Activated T-cell treated with anti-CD3 and anti-CD28 coated beads, Interleukin-2, amount 50 U/mL, for 4 hours (primary cell): ENCODE measurements around the gene TMEM19. TPM values are rescaled to one million over a fixed set of nuclear protein-coding genes. Genes with fewer than 3 reads are reported as not detected.

Experiments
- ATAC-seq, 2 donors: fragments of 200-7000 bp; cut with Tn5 transposase; one replicate each; pipeline ENCODE4 v1.10.0; 2021
- DNase-seq: peaks from one replicate; pipeline ENCODE4 v3.0.0-alpha.2; 2020
- H3K27me3 Mint-ChIP-seq: one replicate; pipeline ENCODE4 v1.8.0; 2021; ENCODE audit warnings: low read depth, mixed read lengths
- H3K36me3 Mint-ChIP-seq: one replicate; pipeline ENCODE4 v1.8.0; 2022; ENCODE audit warnings: mixed read lengths; ENCODE audit not compliant: insufficient read depth
- H3K4me1 Mint-ChIP-seq: one replicate; pipeline ENCODE4 v1.8.0; 2021; ENCODE audit warnings: low read depth, mixed read lengths
- H3K4me3 Mint-ChIP-seq: one replicate; pipeline ENCODE4 v1.8.0; 2021; ENCODE audit warnings: mild to moderate bottlenecking, moderate library complexity, mixed read lengths
- H3K9me3 Mint-ChIP-seq: one replicate; pipeline ENCODE4 v1.8.0; 2021; ENCODE audit warnings: mixed read lengths
- total RNA-seq, 3 donors: library from RNA; stranded (reverse); gene quantifications; one replicate each; pipeline ENCODE4 v1.2.1, GENCODE V29; 2021

TMEM19 gene
- total RNA-seq, 3 donors from 2014 or later, result 10.4 to 17.8 (median 14.8) TPM

DNA sequence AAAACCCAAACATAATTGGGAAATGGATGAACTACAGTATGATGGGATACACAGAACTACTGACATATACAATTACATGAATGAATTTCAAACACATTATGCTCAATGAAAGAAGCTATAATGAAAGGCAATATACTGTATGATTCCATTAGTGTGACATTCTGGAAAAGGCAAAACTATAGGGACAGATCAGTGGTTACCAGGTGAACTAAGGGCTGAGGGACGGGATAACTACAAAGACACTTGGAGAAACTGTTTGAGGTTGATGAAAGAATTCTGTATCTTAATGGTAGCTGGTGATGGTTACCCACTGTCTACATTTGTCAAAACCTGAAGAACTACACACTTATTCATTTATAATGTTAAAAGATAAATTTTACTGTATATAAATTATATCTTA is 30.0 kb upstream of the TMEM19 start:
- no peaks in the 10 kb centered on the region for H3K27me3 Mint-ChIP-seq
- ATAC-seq (no peak), DNase-seq (no peak)
- peaks cover 40% of the 10 kb centered on the region for H3K36me3 Mint-ChIP-seq
- H3K9me3 Mint-ChIP-seq, result no peaks in the 10 kb centered on the region
- H3K4me1 Mint-ChIP-seq, result peaks cover 45% of the 10 kb centered on the region
- H3K4me3 Mint-ChIP-seq, result peak overlapping the region; percentile 69

DNA sequence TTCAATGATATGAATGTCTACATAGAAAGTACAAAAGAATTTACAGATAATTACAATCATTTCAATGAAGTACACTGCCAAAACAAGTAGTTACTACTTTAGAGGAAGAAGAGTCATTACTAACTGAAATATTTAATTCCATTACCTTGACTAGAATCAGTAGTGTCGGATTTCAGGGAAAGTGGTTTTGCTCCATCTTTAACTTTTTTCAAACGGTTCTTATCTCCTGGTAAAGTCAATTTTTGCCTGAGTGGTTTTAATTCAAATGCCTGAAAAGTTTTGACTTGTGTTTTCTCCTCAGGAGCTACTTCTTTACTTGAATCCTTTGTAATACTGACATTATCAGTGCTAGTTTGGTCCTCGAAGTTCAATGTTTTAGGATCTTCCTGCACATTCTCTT is 29.1 kb upstream of the TMEM19 start:
- DNase-seq, result no peak
- Mint-ChIP-seq H3K9me3 (no peaks in the 10 kb centered on the region), H3K27me3 (no peaks in the 10 kb centered on the region), H3K4me3 (no peak overlapping the region), H3K36me3 (peaks cover 41% of the 10 kb centered on the region), H3K4me1 (peaks cover 48% of the 10 kb centered on the region)
- no peak for ATAC-seq

DNA sequence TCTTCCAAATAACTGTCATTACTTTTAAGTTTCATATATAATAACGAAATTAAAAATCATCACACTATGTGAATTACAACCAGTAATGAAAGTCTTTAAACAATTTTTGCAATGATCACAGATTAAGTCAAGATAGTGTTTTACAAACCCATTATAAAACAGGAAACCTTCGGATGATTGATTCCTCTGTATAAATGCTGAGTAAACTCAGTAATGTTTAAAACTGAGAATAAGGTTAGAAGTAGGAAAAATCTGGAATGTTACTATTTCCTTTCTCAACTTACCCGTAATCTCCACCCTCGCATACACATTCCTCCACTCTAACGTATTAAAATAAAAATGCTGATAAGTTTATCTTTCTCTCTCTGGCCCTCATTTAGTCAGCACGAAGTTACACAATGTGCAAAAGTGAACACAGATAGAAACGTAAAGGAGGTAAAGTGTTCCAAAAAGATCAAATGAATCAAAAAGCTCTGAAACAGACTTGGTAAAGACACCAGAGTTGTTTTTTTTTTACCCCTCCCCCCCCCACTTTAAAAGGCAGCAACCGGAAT is 23.8 kb upstream of the TMEM19 start:
- H3K36me3 Mint-ChIP-seq, result peaks cover 32% of the 10 kb centered on the region
- DNase-seq (no peak), ATAC-seq (no peak)
- H3K4me3 Mint-ChIP-seq, result peak overlapping the region; percentile 99
- no peaks in the 10 kb centered on the region for H3K27me3 Mint-ChIP-seq
- peaks cover 45% of the 10 kb centered on the region for H3K4me1 Mint-ChIP-seq
- H3K9me3 Mint-ChIP-seq, result no peaks in the 10 kb centered on the region

DNA sequence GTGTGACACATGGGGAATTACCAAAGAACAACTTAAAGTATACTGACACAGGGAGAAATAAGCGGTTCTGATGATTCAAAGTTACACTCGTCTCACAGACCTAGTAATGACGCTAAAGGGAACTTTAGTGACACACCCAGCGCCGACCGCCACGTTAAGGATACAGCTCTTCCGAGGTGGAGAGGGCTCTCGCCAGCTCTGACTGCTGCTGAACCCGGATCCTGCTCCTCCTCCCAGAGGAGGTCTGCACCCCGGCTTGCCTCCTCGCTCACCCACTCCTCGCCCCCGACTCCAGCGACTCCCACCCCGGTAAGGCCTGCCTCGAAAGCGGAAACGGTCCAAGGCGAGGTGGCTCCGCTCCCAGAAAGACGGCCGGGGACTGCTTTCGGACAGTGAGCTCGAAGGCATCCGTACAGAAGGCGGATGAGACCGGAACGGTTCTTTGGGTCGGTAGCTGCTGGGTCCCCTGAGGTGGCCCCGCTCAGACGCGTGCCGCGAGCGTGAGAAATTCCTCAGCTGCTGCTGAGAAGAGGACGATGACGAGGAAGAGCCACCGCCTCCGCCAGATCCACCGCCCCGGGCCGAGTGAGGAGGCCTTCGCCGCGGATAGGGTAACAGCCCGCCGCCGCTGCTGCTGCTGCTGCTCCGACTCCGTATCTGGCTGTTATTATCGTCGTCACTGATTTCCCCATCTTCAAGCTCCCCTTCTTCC is 22.9 kb upstream of the TMEM19 start:
- Mint-ChIP-seq H3K27me3 (no peaks in the 10 kb centered on the region), H3K9me3 (no peaks in the 10 kb centered on the region), H3K4me3 (peak overlapping the region; percentile 99), H3K36me3 (peaks cover 31% of the 10 kb centered on the region), H3K4me1 (peaks cover 44% of the 10 kb centered on the region)
- ATAC-seq (peak; percentile 72), DNase-seq (peak; percentile 73)

DNA sequence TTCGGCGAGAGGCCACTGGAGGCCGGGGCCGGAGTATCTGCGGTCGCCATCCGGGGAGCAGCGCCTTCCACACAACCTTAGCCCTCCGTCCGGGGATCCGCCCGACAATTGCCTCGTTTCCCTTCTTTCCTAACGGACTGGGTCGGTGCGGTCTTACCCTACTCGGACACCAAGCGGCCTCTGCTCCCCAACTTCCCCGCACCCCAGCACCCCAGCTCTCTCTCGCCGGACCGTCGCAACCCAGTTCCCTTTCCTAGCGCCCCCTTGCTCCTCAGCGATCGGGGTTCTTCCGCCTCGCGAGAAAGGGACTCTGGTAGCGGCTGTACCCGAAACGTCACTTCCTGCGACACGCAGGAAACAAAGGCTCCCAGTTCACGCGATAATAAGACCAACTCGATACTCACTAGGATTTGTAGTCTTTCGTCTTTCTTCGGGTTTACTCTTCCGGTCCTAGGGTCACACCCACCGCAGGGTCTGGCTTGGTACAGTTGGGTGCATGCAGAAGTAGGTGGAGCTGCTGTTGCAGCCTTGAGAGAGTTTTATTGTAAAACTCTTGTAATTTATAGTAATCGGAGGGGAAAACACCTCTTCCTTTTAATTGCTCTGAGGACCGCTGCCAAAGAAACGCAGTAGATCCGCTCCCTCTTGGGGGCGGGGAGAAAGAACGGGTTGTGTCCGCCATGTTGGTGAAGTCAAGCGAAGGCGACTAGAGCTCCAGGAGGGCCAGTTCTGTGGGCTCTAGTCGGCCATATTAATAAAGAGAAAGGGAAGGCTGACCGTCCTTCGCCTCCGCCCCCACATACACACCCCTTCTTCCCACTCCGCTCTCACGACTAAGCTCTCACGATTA is 22.1 kb upstream of the TMEM19 start, which contains the start of the genes THAP2 and ZFC3H1:
Gene THAP2, plus strand, starts transcription at position 741 of the 850 bp plus-strand sequence. CDS start 209 bp downstream, outside the sequence.
Gene ZFC3H1, minus strand, starts transcription at position 288 of the 850 bp plus-strand sequence. Its CDS starts 238 bp downstream, at position 50.
- ATAC-seq (peak; percentile 83 to 86), DNase-seq (peak; percentile 82)
- peaks cover 26% of the 10 kb centered on the region for H3K36me3 Mint-ChIP-seq
- H3K4me1 Mint-ChIP-seq, result peaks cover 39% of the 10 kb centered on the region
- H3K27me3 Mint-ChIP-seq, result no peaks in the 10 kb centered on the region
- H3K9me3 Mint-ChIP-seq, result no peaks in the 10 kb centered on the region
- peak within 1 kb of the TSS; percentile 99 for H3K4me3 Mint-ChIP-seq

DNA sequence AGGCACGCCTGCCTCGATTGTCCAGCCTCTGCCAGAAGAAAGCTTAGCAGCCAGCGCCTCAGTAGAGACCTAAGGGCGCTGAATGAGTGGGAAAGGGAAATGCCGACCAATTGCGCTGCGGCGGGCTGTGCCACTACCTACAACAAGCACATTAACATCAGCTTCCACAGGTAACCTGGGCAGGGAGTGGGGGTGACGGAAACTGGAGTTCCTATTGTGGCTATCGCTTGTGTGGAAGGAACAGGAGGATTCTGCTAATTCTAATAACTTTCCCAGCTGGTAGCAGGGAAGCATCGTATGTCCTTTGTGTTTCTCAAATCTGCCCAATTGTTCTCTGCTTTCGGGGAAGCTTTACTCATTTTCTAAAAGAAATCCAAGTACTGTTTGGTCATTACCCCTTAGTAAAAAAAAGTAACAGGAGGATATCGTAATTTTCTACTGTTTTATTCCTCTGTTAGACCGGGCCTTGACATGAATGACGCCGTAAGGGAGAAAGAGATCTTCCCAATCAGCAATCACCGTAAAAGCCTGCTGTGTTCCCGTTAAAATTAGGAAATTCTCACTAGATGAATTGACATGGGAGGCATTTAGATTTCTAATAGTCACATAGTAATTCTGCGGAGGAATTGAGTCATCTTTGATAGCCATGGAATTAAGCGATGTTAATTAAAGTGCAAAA is 21.3 kb upstream of the TMEM19 start:
- Mint-ChIP-seq H3K9me3 (no peaks in the 10 kb centered on the region), H3K36me3 (peaks cover 19% of the 10 kb centered on the region), H3K27me3 (no peaks in the 10 kb centered on the region), H3K4me3 (peak overlapping the region; percentile 99), H3K4me1 (peaks cover 31% of the 10 kb centered on the region)
- no peak for DNase-seq
- ATAC-seq, result peak; percentile 6 to 16

GRCh38 chr12:71665090-71665463 is 20.8 kb upstream of the TMEM19 start:
- peaks cover 29% of the 10 kb centered on the region for H3K4me1 Mint-ChIP-seq
- no peaks in the 10 kb centered on the region for H3K9me3 Mint-ChIP-seq
- H3K4me3 Mint-ChIP-seq, result peak overlapping the region; percentile 99
- ATAC-seq (no peak), DNase-seq (no peak)
- no peaks in the 10 kb centered on the region for H3K27me3 Mint-ChIP-seq
- peaks cover 18% of the 10 kb centered on the region for H3K36me3 Mint-ChIP-seq

GRCh38 chr12:71666259-71666658 is 19.6 kb upstream of the TMEM19 start:
- no peaks in the 10 kb centered on the region for H3K9me3 Mint-ChIP-seq
- H3K36me3 Mint-ChIP-seq, result peaks cover 18% of the 10 kb centered on the region
- H3K27me3 Mint-ChIP-seq, result no peaks in the 10 kb centered on the region
- H3K4me1 Mint-ChIP-seq, result peaks cover 25% of the 10 kb centered on the region
- H3K4me3 Mint-ChIP-seq, result peak overlapping the region; percentile 99
- DNase-seq (no peak), ATAC-seq (no peak)

GRCh38 chr12:71671311-71671710 is 14.6 kb upstream of the TMEM19 start:
- no peaks in the 10 kb centered on the region for H3K27me3 Mint-ChIP-seq
- peaks cover 7% of the 10 kb centered on the region for H3K4me1 Mint-ChIP-seq
- no peaks in the 10 kb centered on the region for H3K9me3 Mint-ChIP-seq
- ATAC-seq (no peak), DNase-seq (no peak)
- peaks cover 6% of the 10 kb centered on the region for H3K36me3 Mint-ChIP-seq
- H3K4me3 Mint-ChIP-seq, result no peak overlapping the region

DNA sequence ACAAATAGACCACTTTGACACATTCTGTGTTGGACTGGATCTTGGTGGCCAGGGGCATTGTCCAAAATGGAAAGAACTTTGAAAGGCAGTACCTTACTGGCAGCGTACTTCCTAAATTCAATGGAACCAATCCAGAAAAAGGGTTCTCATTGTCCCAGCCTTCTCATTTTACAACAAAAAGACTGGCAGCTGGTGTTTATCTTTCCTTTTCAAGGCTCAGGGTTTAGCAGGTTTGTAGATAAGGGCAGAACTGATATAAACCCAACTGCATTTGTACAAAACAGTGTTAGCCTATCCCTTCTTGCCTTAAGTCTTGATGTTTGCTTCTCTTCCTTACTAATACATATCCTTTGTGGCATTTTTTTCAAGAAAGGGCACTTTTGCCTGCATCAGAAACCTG is 14.1 kb upstream of the TMEM19 start:
- H3K27me3 Mint-ChIP-seq, result no peaks in the 10 kb centered on the region
- DNase-seq (no peak), ATAC-seq (no peak)
- H3K36me3 Mint-ChIP-seq, result peaks cover 6% of the 10 kb centered on the region
- H3K4me3 Mint-ChIP-seq, result no peak overlapping the region
- no peaks in the 10 kb centered on the region for H3K9me3 Mint-ChIP-seq
- H3K4me1 Mint-ChIP-seq, result peaks cover 7% of the 10 kb centered on the region

DNA sequence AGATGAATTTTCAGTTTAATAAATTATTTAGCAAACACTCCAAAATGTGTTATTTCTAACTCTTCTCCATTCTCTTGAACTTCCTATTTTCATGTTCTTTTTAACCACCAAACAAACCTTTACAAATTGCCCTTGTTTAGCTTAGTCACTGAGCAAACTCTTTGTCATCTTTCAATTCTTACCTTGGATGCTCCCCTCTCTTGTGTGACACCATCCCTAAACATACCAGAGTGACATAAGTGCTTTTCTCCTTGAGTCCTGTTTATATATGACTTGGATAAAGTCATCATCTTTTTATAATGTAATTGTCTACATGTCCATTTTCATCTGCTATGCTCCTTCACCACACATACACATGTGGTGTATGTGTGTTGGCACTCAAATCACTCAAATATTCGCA is 3.4 kb upstream of the TMEM19 start:
- Mint-ChIP-seq H3K4me3 (no peak overlapping the region), H3K27me3 (no peaks in the 10 kb centered on the region), H3K4me1 (peaks cover 5% of the 10 kb centered on the region), H3K36me3 (no peaks in the 10 kb centered on the region), H3K9me3 (no peaks in the 10 kb centered on the region)
- no peak for ATAC-seq
- no peak for DNase-seq

GRCh38 chr12:71683633-71684032 is 2.2 kb upstream of the TMEM19 start:
- no peak for ATAC-seq
- Mint-ChIP-seq H3K27me3 (no peaks in the 10 kb centered on the region), H3K9me3 (no peaks in the 10 kb centered on the region), H3K4me1 (peaks cover 16% of the 10 kb centered on the region), H3K36me3 (no peaks in the 10 kb centered on the region), H3K4me3 (no peak overlapping the region)
- no peak for DNase-seq

DNA sequence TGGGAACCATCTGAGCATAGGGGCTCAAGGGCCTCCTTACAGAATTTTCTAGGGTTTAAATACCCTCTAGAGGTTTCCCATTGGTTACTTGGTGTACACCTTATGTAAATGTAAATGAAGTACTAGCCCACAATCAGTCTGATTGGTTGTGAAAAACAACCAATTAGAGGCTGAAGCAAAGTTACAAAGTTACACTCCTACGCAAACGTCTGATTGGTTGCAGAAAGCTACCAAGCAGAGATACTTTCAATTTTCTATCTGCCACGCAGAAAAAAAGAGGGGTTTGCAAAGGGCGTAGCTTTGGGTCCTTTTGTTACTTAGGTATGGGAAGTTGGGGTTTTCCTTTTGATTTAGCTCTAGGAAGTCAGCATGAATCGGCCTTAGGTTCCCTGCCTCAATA is 1.8 kb upstream of the TMEM19 start:
- no peaks in the 10 kb centered on the region for H3K36me3 Mint-ChIP-seq
- peaks cover 16% of the 10 kb centered on the region for H3K4me1 Mint-ChIP-seq
- H3K27me3 Mint-ChIP-seq, result no peaks in the 10 kb centered on the region
- DNase-seq (no peak), ATAC-seq (no peak)
- H3K4me3 Mint-ChIP-seq, result peak overlapping the region; percentile 38
- no peaks in the 10 kb centered on the region for H3K9me3 Mint-ChIP-seq

DNA sequence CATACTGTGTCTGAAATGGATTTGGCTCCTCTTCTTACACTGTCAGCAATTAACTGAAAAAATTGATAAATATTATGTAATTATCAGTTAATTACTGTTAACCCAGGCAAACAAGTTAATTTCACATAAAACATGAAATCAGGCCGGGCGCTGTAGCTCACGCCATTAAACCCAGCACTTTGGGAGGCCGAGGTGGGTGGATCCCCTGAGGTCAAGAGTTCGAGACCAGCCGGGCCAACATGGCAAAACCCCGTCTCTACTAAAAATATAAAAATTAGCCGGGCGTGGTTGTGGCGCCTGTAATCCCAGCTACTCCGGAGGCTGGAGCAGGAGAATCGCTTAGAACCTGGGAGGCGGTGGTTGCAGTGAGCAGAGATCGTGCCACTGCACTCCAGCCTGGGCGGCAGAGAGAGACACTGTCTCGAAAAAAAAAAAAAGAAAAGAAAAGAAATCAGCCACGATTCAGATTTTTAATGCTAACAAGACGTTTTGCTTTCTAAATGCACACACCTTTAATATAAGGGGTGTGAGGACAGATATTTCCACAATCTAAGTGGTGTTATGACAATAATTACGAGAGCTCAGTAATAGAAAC is 473 bp upstream of the TMEM19 start:
- H3K4me3 Mint-ChIP-seq, result peak overlapping the region; percentile 94
- ATAC-seq, result no peak
- H3K9me3 Mint-ChIP-seq, result no peaks in the 10 kb centered on the region
- no peak for DNase-seq
- no peaks in the 10 kb centered on the region for H3K36me3 Mint-ChIP-seq
- H3K4me1 Mint-ChIP-seq, result peaks cover 16% of the 10 kb centered on the region
- H3K27me3 Mint-ChIP-seq, result no peaks in the 10 kb centered on the region
